ENCODE measurements around the gene ATOH8.

- TF ChIP-seq, protein P1, sequence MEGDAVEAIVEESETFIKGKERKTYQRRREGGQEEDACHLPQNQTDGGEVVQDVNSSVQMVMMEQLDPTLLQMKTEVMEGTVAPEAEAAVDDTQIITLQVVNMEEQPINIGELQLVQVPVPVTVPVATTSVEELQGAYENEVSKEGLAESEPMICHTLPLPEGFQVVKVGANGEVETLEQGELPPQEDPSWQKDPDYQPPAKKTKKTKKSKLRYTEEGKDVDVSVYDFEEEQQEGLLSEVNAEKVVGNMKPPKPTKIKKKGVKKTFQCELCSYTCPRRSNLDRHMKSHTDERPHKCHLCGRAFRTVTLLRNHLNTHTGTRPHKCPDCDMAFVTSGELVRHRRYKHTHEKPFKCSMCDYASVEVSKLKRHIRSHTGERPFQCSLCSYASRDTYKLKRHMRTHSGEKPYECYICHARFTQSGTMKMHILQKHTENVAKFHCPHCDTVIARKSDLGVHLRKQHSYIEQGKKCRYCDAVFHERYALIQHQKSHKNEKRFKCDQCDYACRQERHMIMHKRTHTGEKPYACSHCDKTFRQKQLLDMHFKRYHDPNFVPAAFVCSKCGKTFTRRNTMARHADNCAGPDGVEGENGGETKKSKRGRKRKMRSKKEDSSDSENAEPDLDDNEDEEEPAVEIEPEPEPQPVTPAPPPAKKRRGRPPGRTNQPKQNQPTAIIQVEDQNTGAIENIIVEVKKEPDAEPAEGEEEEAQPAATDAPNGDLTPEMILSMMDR (IDR thresholded peaks at IDR 0.05), result no peak
- TF ChIP-seq POLR2A (IDR thresholded peaks at IDR 0.05) (no peak), POLR2AphosphoS5 (IDR thresholded peaks at IDR 0.05) (no peak)
Observed at GRCh38 chr2:85735691-85736090, 18.1 kb upstream of the ATOH8 start.

Data from prostate gland (tissue), 2 donors.